Amniotic epithelial cell (primary cell): ENCODE results near the gene PTCH1.

Experiments used
- DNase-seq: peaks from one replicate; pipeline ENCODE4 v3.0.0-alpha.2; 2010; ENCODE audit warnings: low read depth

The PTCH1 gene

GRCh38 chr9:95516734-95517558 lies at the start of gene PTCH1:
Gene PTCH1, minus strand, starts transcription at chr9:95516971.
- peak; percentile 46 for DNase-seq

DNA sequence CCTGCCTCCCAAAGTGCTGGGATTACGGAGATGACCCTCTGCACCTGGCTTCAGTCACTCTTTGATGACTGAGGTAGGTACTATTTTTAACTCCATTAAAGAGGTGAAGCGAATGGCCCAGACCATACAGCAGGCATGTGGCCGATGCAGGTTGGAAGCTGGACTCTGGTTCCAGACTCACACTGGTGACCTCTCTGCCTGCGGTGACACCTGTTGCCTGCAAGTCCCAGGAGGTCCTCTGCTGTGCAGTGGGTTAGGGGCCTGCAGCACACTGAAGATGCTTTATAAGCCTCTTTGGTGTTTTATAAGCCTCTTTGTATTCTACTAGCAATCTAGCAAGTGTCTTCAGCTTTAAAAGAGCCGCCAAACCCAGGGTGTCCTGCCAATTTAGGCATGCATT lies 49.2 kb upstream of the PTCH1 start:
- DNase-seq: no peak

- no peak for DNase-seq
Measured at GRCh38 chr9:95561913-95562312, 45.1 kb upstream of the PTCH1 start.

DNA sequence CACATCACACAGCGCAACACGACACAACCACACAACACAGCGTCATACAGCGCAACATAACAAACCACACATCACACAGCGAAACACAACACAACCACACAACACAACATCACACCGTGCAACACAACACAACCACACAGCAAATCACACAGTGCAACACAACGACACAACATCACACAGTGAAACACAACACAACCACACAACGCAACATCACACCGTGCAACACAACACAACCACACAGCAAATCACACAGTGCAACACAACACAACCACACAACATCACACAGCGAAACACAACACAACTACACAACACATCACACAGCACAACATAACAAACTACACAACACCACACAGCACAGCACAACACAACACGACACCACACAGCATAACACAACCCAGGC lies 40.4 kb upstream of the PTCH1 start:
- DNase-seq: no peak

DNA sequence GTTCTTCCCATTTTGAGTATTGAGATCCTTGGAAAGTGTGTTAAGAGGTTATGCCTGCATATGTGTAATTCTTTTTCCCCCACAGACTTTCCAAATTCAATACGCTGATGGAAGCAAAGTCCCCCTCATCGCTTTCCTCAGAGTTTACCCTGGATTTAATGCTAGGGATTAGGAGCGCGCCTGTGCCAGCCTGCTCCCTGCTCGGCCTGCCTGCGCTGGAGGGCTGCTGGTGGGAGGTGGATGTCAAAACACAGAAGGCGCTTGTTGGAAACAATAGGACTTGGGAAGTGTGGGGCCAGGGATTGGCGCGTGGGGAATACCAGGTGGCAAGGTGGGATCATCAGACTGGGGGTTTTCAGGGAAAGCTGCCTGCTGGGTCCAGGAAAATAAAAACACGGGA lies 39.8 kb upstream of the PTCH1 start:
- peak; percentile 8 for DNase-seq

GRCh38 chr9:95552814-95553546 lies 36.2 kb upstream of the PTCH1 start:
- no peak for DNase-seq

GRCh38 chr9:95552255-95552654 lies 35.5 kb upstream of the PTCH1 start:
- DNase-seq: no peak

DNA sequence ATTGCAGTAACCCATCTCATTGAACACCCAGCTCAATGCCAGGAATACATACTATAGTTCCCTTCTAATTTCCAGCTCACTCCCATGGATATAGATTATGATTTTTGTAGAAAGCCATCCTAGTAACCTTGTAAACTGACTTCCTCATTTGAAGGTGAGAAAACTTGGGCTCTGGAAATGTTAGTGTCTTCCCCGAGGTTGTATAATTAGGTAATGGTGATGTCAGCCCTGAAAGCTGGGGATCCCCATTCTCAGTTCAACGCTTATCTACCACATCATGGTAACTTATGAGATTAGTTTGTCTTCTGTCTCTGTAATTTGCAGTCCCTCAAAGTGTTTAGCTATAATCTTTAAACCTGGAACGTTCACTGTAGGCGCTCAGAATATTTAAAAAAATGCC lies 34.6 kb upstream of the PTCH1 start:
- no peak for DNase-seq

DNA sequence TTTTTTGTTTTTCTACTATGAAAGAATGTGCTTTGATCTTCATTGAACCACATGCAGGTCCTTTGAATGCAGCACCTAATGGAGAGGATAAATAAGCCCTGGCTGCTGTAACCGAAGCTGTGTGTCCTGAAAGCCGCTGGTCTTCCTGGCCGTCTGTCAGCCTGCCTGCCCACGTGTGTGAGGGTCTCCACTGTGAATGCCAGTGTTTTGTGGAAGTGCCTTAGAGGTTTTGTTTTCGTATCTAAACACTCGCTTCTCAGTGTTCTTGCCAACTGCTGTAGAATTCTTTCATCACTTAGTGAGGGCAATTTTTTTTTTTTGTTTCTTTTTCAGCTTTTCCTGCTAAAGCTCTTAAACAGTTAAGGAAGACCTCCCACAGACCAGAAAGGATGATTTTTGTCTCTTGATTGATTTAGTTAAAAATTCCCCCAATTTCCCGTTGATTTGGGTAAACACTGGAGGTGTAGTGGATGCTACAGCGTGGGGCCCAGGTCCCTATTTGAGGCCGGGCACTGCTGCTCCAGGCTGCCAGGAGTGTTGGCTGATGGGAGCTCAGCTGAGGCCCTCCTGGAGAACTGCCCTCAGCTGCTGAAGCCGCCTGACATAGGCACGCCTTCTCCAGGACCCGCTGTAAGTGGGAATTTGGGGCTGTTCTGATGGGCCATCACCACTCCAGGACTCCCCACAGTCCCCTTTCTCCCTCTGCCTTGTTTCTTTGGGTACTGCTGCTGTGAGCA lies 29.2 kb upstream of the PTCH1 start:
- DNase-seq: no peak

GRCh38 chr9:95533996-95534680 lies 17.4 kb upstream of the PTCH1 start:
- peak; percentile 11 for DNase-seq

DNA sequence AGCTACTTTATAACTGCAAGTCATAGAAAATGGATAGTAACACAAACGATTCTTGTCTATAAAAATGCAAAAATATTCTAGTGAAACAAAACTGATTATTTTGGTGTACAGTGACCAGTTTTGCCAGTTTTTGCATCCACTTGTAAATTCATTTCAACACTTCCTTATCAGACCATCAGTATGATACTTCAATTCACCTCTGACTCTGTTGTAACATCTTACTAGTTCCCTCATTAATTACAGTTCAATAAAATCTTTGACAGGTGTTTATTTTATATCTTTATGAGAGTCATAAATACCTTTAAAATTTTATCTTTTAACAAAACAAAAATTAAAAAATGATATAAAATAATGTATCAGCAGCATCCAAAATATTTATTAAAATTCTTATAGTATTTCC lies 13.1 kb upstream of the PTCH1 start:
- no peak for DNase-seq

DNA sequence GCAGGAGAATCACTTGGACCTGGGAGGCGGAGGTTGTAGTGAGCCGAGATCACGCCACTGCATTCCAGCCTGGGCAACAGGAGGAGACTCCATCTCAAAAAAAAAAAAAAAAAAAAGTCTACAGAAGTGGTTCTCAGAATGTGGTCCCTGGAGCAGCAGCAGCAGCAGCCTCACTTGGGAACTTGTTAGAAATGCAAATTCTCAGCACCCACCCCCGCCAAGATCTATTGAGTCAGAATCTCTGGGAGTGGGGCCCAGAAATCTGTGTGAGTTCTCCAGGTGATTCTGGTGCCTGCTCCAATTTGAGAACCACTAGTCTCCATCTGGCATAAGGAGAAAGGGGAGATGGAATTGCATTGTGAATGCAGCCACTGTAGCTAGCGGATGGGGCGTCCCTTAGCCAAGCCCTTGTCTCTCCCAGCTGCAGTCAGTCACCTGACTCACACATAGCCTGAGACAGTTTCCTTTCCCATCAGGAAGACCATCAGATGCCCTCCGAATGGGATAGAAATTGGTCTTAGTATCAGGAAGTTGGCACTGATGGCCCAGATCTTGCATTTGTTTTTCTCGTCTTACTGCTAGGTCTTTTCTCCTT lies 12.2 kb upstream of the PTCH1 start:
- no peak for DNase-seq

DNA sequence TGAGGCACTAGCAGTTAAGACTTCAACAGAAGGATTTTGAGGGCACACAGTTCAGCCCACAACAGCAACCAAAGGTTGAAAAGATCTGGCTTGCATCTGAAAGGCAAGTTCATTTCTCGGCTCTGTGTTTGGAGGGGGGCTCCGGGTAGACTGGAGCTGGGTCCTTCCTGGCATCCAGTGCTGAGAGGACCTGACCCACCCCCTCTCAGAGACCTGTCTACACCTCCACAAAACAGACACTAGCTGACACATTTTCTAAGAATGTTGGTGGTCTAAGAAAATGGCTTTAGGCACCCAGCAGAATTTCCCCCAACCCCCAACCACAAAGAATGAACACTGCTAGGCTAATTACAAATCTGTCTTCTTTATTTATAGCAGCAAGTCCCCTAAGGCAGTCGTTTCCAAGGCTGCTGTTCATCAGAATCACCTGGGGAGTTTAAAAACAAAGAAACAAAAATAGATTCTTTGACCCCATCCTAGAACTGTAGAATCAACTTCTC lies 6.2 kb upstream of the PTCH1 start:
- DNase-seq: no peak

DNA sequence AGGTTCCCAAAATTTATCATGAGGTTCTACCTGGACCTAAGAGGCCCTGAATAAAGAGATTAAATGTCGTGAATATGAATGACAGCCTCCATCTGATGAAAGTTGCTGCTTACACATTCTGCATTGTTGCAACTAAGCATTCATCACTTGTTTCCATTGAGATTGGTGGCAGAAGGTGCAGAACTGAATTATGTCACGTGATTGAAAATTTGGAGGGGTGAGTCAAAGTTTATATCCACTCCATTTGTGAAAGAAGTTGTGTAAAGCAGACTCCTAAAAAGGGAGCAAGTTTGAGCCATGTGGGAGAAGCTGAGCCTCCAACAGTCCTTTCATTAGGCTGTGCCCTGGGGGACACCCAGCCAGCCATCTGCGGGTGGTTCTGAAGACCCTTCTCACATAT lies 4.9 kb upstream of the PTCH1 start:
- no peak for DNase-seq

- no peak for DNase-seq
Measured at GRCh38 chr9:95517559-95518425, 1.0 kb upstream of the PTCH1 start.

- DNase-seq: no peak
Measured at GRCh38 chr9:95516221-95516733, 494 bp downstream of the PTCH1 start.

- DNase-seq: no peak
Measured at GRCh38 chr9:95515272-95516113, 1.3 kb downstream of the PTCH1 start.

DNA sequence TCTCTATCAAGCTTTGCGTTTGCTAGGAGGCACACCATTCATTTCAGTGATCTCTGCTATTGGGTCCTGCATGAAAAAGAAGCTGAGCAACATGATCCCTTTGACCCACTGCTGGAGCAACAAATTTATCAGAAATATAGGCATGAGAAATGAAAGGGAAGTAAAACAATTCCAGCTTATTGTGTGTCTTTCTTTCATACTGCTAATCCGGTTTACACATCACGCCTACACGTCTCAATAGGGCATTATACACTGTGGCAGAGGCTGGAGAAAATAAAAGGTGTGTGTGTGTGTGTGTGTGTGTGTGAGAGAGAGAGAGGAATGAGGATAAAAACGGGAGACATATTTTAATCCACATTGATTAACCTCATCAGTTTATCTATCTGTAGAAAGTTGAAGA lies 2.4 kb downstream of the PTCH1 start:
- no peak for DNase-seq

GRCh38 chr9:95513711-95514110 lies 3.1 kb downstream of the PTCH1 start:
- no peak for DNase-seq

GRCh38 chr9:95512709-95513095 lies 4.1 kb downstream of the PTCH1 start:
- DNase-seq: no peak
